Activated CD4-positive, alpha-beta T cell treated with anti-CD3 and anti-CD28 coated beads for 48 hours (primary cell): ENCODE data around the gene ZNF639.
A peak's percentile ranks its signal among the peaks of the same experiment; 100 is the strongest.

Source experiments
- DNase-seq: peaks from one replicate; pipeline ENCODE4 v3.0.0-alpha.2; 2020

The ZNF639 gene

GRCh38 chr3:179321668-179322285 lies 1.1 kb upstream of the ZNF639 start:
- peak; percentile 19 for DNase-seq

GRCh38 chr3:179323197-179324110 lies 623 bp downstream of the ZNF639 start:
- DNase-seq: peak; percentile 68

GRCh38 chr3:179324270-179324754 lies 1.5 kb downstream of the ZNF639 start:
- DNase-seq: no peak

- DNase-seq: no peak
Measured at GRCh38 chr3:179330438-179330837, 7.6 kb downstream of the ZNF639 start.

GRCh38 chr3:179332240-179332639 lies 9.4 kb downstream of the ZNF639 start:
- no peak for DNase-seq

- DNase-seq: no peak
Measured at GRCh38 chr3:179333084-179333483, 10.3 kb downstream of the ZNF639 start.

GRCh38 chr3:179336345-179336929 lies 13.6 kb downstream of the ZNF639 start:
- no peak for DNase-seq

- peak; percentile 93 for DNase-seq
Measured at GRCh38 chr3:179347345-179348194, 24.7 kb downstream of the ZNF639 start, which contains the start of gene MFN1. TSS of gene MFN1 (plus strand) at chr3:179347709. CDS start at chr3:179348852, 1,143 bp downstream.

GRCh38 chr3:179348325-179349013 lies 25.6 kb downstream of the ZNF639 start:
- DNase-seq: no peak

- no peak for DNase-seq
Measured at GRCh38 chr3:179355996-179356395, 33.2 kb downstream of the ZNF639 start.

GRCh38 chr3:179363332-179363731 lies 40.5 kb downstream of the ZNF639 start:
- DNase-seq: no peak

- no peak for DNase-seq
Measured at GRCh38 chr3:179369621-179370020, 46.8 kb downstream of the ZNF639 start.

- DNase-seq: no peak
Measured at GRCh38 chr3:179373938-179374337, 51.1 kb downstream of the ZNF639 start.

GRCh38 chr3:179375091-179375999 lies 52.5 kb downstream of the ZNF639 start:
- no peak for DNase-seq

GRCh38 chr3:179376474-179376873 lies 53.6 kb downstream of the ZNF639 start:
- no peak for DNase-seq
